Stimulated activated CD8-positive, alpha-beta memory T cell treated with anti-CD3 and anti-CD28 coated beads, Interleukin-15, amount 100 ng/mL, for 1 hour (primary cell): ENCODE measurements around the gene YY1.
"Not testable (repeated sequence)": the region's sequence is repeated elsewhere in the genome, so short reads cannot be mapped to it uniquely, and the experiment has no call there.

Experiments
- DNase-seq: peaks from one replicate; pipeline ENCODE4 v3.0.0-alpha.2; 2020; ENCODE audit warnings: low read depth

The YY1 gene

GRCh38 chr14:100296106-100296651, 57.2 kb downstream of the YY1 start:
- DNase-seq, result no peak

DNA sequence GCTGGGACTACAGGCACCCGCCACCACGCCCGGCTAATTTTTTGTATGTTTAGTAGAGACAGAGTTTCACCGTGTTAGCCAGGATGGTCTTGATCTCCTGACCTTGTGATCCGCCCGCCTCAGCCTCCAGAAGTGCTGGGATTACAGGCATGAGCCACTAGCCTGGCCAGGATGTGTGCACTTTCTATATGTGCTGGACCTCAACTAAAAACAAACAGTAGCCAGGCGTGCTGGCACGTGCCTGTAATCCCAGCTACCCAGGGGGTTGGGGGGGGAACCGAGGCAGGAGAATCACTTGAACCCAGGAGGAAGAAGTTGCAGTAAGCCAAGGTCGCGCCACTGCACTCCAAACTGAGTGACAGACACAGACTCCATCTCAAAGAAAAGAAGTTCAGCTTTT, 57.8 kb downstream of the YY1 start:
- DNase-seq, result not testable (repeated sequence)

GRCh38 chr14:100297320-100298300, 58.7 kb downstream of the YY1 start:
- no peak for DNase-seq

DNA sequence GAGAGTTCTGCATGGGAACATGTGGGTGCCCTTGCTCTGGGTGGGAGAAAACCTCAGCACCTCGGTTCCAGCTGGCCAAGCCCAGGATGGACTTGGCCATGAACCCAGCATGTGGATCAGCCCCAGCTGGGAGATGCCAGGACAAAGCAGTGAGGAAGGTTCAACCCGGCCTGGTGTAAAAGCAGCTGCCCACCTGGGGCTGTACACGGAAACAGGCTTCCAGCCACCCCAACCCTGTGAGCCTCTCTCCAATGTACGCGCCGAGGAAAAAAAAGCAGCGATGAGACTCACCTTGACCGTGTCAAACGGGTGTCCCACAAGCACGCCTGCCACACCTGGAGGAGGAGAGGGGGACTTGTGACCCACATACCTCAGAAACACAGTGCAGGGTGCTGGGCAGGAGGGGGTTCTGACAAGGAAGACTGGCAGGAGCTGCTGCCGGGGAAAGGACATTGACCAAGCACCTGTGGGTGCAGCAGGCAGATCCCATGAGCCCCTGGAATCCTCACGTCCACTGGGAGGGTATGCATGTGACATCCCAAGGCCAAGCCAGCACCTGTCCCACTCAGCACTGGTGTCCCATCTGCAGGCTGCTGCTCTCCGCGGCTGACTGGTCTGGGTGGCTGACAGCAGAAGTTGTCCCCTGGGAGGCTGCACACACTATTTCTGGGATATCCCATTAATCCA, 59.8 kb downstream of the YY1 start:
- no peak for DNase-seq

DNA sequence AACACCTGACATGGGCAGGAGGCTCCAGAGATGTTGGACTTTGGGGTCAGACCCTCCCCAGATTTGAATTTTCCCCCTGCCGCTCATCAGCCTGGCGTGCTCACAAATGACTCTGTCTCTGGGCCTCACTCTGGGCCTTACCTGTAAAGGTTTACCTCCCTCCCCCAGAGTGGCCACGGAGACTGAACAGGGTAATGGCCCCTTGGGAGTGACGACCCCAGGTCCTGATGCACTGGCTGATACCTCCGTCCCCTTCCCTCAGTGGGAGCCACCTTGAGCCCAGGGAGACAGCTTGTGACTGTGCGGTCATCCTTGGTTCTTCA, 60.3 kb downstream of the YY1 start:
- no peak for DNase-seq

DNA sequence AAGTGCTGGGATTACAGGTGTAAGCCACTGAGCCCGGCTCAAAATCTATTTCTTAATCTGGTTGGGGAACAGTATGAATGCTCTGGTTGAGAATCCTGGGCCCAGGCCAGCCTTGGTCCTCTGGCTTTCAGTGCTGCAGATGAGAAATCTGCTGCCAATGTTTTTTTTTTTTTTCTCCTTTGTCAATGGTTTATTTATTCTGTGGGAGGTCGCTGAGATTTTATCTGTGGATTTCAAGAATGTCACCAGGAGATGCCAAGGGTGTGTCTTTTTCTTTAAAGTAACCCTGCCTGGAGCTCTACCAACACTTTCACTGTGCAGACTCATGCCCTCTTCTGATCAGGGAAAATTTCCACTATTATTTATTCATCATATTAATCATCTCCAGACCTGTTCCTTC, 63.7 kb downstream of the YY1 start:
- no peak for DNase-seq

DNA sequence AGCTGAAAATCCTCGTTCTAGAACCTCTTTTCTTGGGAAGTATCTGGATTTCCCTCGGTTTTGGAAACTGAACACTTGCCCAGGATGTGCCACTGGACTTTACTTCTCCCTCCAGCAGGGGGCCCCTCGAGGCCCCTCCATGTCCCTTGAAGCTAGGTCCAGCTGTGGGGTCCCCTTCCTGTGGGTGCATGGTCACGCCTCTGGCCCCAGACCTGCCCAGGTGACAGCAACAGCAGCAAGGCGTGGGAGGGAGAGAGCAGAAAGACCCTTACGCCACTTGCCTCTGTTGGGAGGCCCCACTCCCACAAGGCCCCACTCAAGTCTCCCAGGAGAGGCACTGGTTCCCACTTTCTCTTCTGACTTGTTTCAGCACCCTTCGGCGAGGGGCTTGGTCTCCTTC, 64.2 kb downstream of the YY1 start:
- no peak for DNase-seq

DNA sequence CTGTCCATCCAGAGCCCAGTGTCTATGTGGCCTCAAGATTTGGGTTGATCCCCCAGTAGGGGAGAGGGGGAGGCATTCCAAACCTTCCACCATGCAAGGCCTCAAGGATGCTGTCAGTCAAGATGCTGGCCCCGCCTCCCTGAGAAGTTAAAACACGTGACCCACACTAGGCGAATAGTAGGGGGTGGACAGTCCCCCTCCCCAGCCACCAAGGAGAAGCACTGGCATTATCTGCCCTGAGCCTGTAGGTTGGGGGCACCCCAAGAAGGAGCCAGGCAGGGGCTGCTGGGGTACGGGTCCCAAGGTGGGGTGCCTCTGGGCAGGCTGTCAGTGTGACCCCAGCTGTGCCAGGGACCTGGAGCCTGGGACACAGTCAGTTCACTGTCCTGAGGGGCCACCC, 65.0 kb downstream of the YY1 start:
- no peak for DNase-seq

DNA sequence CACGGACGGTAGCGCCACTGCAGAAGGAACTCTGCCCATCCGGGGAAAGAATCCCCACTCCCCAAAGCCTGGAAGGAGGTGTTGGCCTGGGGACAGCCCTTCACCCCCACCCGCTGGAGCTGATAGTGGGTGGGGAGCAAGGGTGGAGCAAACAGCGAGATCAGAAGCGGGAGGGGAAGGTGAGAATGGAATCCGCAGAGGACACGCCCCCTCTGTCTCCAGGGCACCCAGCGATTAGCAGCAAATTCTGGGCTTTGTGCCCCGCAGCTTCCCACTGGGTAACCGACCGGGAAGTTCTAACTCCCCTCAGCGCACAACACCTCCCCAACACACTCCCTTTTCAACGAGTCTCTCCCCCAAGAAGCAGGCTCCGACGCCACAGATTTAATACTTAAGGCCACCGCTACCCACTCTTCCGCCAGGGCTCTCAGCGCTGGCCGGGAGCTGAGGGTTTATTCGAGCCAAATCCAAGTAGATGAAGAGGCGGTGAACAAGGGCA, 65.9 kb downstream of the YY1 start:
- no peak for DNase-seq

- no peak for DNase-seq
Observed at GRCh38 chr14:100305324-100306100, 66.6 kb downstream of the YY1 start.

DNA sequence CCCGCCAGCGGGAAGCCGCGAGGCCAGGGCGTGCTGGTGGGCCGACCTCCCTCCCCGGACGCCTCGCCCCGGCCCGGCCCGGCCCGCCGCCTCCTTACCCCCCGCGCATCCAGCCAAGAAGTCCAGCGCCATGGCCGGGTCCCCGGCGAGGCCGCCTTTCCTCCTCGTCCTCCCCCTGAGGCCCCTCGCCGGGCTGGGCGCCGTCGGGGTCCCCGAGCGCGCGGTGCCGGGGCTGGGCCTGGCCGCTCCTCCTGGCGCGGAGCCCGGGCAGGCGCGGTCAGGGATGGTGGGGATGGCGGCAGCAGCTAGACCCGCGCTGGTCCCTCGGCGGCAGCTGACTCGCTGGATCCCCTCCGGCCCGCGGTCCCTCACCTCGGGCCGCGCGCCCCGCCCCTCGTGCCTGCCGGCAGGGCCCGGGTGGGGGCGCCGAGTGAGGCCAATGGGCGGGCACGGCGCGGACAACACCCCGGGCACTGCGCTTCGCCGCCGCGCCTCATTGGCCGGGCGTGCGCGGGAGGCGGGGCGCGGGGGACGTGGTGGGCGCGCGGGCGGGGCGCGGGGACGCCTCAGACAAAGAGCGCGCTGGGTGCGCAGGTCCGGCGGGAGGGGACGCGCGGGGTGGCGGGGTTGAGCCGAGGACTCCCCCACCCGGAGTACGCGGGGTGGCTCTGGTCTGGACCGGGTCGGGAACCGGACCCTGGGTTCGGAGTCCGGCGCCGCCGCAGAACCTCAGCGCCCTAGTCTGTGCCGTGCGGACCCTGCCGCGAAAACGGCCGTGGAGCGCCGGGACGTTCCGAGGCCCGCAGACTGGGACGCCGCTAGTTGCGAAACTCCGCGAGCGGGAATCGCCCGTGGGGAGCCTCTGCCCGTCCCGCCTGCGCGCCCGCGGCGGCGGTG, 67.4 kb downstream of the YY1 start, which contains the start of gene SLC25A29:
Gene SLC25A29 (minus strand): TSS at position 344 of the 897 bp plus-strand sequence. CDS start 212 bp downstream, at position 132.
- DNase-seq, result peak; percentile 42

DNA sequence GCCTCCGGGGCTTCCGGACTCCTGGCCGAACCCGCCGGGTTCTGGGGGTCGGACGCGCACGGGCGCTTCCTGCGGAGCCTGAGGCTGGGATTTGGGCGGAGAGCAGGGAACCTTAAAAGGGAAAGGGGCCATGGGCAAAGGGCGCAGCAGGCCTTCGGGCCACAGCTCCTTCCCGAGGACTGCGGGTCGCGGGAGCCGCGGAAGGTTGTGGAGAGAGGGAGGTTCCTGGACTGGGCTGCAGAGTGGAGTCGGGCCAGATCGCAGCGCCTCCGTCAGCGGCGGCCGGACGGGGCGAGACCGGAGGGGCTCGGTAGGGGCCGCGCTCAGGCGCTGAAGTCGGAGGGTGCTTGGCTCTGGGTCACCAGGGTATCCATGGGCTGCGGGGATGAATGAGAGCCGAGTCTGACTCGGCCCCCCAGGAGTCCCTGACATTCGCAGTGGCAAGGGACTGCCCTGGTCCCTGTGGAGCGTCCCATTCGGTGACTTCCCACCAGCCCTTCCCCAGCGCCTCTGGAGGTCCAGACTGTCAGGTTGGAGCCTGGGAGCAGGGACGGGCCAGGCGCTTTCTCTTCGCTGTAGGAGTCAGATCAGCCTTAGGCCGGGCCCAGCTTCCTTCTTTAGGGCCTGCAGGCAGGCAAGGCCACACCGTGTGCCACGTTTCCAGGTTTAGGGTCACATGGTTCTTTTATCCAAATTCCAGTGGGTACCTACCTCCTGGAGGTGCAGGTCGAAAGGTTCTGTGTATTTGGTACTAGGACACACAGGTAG, 68.2 kb downstream of the YY1 start:
- no peak for DNase-seq

DNA sequence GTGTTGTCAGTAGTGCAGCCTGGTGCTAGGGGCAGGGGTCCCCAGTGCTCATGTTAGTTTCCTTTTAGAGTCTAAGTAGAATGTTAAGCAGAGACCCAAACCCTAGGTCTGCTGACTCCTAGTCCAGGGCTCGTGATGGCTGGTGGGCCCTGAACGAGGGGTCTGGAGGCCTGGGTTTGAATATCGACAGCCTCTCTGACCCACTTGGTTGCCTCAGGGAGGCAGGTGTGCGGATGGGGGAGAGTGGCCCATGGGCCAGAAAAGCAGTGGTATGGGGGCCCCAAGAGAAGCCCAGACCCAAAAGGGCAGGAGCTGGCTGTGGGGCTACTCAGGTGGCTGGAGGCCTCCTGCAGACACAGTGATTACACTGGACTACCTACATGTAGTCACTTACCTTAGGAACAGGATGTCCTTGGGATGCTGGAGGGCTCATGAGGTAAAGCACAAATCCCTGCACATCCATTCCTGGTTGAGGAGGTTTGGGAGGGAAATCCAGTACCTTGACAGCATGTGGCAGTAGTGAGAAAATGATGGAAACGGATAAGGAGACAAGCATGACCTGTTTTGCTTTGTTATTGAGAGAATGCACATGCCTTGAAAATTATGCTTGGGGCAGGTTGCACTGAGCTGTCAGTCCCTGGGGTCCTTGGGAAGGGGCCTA, 69.0 kb downstream of the YY1 start:
- no peak for DNase-seq

DNA sequence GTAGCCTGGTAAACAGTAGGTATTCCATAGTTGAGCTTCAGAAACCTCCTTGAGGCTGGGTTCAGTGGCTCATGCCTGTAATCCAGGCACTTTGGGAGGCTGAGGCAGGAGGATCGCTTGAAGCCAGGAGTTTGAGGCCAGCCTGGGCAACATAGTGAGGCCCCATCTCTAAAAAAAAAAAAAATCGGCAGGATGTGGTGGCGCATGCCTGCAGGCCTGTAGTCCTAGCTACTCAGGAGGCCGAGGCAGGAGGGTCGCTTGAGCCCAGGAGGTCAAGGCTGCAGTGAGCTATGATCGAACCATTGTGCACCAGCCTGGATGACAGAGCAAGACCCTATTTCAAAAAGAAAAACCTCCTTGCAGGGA, 69.5 kb downstream of the YY1 start:
- DNase-seq, result not testable (repeated sequence)

DNA sequence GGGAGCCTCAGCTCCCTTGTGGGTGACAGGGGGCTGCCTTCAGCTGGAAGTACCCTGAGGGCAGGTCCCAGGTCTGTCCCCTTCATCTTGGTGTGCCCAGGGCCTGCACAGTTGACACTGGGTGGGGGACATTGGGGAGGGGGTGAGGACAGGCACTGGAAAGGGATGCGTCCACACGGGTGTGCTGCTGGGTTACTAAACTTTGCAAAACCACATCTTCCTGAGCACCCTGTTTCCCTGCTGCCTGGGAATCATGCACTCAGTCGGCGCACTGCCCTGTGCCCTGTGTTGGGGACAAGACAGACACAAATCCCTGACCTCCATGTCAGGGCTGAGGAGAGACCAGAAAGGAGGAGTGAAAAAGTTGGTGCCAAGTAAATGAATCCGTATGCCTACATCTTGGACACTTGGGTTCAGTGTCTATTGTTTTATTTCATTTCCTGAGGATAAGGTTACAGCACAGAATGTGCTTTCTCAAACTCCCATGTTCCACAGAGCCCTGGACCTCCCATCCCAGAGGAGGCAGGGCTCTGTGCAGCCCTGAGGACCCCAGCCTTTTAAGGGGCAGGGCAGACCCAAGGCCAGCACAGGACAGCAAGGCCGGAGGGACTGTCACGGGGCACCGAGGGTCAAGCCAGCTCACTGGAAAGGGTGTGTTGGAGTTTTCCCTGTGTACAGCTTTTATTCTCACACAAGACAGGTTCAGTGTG, 70.2 kb downstream of the YY1 start:
- no peak for DNase-seq

DNA sequence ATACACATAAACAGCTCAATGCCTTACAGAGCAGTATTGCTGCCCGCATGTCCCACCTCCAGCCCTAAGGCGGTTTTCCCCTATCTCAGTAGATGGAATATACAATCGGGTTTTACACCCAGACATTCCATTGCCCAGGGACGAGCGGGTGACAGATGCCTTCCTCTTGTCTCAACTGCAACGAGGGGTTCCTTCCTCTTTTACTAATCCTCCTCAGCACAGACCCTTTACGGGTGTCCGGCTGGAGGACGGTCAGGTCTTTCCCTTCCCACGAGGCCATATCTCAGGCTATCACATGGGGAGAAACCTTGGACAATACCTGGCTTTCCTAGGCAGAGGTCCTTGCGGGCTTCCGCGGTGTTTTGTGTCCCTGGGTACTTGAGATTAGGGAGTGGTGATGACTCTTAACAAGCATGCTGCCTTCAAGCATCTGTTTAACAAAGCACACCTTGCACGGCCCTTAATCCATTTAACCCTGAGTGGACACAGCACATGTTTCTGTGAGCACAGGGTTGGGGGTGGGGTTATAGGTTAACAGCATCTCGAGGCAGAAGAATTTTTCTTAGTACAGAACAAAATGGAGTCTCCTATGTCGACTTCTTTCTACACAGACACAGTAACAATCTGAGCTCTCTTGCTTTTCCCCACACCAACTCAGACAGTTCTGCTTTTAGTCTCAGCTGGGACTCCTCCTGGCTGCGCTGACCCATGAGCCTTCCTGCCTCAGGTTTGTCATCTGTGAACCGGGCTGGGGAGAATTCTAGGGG, 73.3 kb downstream of the YY1 start:
- not testable (repeated sequence) for DNase-seq

- DNase-seq, result no peak
Observed at GRCh38 chr14:100312877-100313400, 74.0 kb downstream of the YY1 start.
